ENCODE results near the gene TMEM270. TPM values are rescaled to one million over a fixed set of nuclear protein-coding genes. Genes with fewer than 3 reads are reported as not detected.

The TMEM270 gene
- total and polyA plus RNA-seq, 2 of the 8 experiments (the other 6 are each of a cell fraction or from before 2014, with no cell fraction given) = 0.26 TPM; not detected in 1

DNA sequence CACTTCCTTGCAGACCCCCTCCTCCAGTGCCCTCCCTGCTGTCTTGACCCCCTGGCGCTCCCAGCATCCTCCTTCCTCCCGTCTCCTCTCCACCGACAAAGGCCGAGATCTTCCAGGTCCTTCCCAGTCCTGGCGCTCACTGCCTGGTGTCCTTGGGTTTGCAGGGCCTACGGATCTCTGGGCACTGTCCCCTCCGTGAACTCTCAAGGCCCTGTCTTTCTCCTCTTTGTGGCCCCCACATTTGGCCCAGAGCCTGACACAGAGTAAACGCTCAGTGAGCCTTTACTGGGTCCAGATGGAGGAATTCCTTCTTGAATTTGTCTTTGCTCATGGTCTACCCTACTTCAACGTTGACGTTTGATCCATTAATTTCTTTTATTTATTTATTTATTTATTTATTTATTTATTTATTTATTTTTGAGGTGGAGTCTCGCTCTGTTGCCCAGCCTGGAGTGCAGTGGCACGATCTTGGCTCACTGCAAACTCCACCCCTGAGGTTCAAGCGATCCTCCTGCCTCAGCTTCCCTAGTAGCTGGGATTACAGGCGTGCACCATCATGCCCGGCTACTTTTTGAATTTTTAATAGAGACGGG lies 29.7 kb downstream of the TMEM270 start:
- no peaks in the 10 kb centered on the region for H3K36me3 ChIP-seq (ENCODE audit: control insufficient read depth in 2 of 4, insufficient read depth in 4 of 4, low read length in 3 of 4)
- DNase-seq (ENCODE audit: low read depth in 1 of 2, low spot score in 2 of 2) (no peak), FAIRE-seq (no peak)
- no peak overlapping the region for H4K8ac ChIP-seq (ENCODE audit: extremely low read depth, insufficient read depth, low read length)
- H2AK5ac ChIP-seq (ENCODE audit: low read depth, low read length) = no peak overlapping the region
- no peak overlapping the region for H4K5ac ChIP-seq (ENCODE audit: insufficient read length, low read depth, low read length)
- H3K27me3 ChIP-seq (replicated peaks in 1 of 4; ENCODE audit: control insufficient read depth in 3 of 4, extremely low read depth in 1 of 4, insufficient read depth in 3 of 4, low read length in 3 of 4) = no peaks in the 10 kb centered on the region
- H2BK20ac ChIP-seq (ENCODE audit: low read length) = no peak overlapping the region
- no peak overlapping the region for H3K14ac ChIP-seq (ENCODE audit: insufficient read length)
- H2AFZ ChIP-seq (ENCODE audit: low read length) = no peak overlapping the region
- no peaks in the 10 kb centered on the region for H4K20me1 ChIP-seq (replicated peaks in 1 of 2; ENCODE audit: control insufficient read depth in 1 of 2, insufficient read depth in 2 of 2, low read length in 2 of 2)
- peaks cover 2 to 3% of the 10 kb centered on the region in 2 experiments; a peak in 1 of 4 replicates for H3K9me3 ChIP-seq (ENCODE audit: insufficient read depth in 2 of 2, low read depth in 1 of 2, low read length in 1 of 2)
- ChIA-PET CTCF (ENCODE audit: partially characterized antibody) (interaction anchor here (1.1 to 2.1 kb wide), 10 partner anchors 9 to 289 kb away, joined by 3 to 12 read pairs (median 5); partner anchors contain the start of gene ELN), POLR2A (ENCODE audit: partially characterized antibody) (no interaction called here)
- no peak overlapping the region for H2BK120ac ChIP-seq (replicated peaks; ENCODE audit: low read depth, low read length)
- no peak overlapping the region for H3K23ac ChIP-seq (ENCODE audit: insufficient read length)
- H3K27ac ChIP-seq (ENCODE audit: low read depth, low read length) = no peak overlapping the region
- 0 out of 2 replicates have a peak overlapping the region, but pooled peaks have one; percentile 9 for H2BK5ac ChIP-seq (ENCODE audit: low read depth, low read length)
- WGBS, 2 experiments (ENCODE audit: extremely low coverage in 1 of 2, insufficient coverage in 1 of 2, insufficient read length in 1 of 2, insufficient replicate concordance in 2 of 2, low coverage in 1 of 2, low lambda C conversion rate in 2 of 2, missing lambda C conversion rate in 1 of 2) = 92% methylated on average over 16 of the region's 16 CpGs; no CpG with 5 or more reads in 1 of the 2 experiments
- H3K23me2 ChIP-seq (ENCODE audit: low read depth, low read length) = no peaks in the 10 kb centered on the region
- no peak overlapping the region for H3K4ac ChIP-seq (replicated peaks; ENCODE audit: insufficient read length, low read depth, low read length)
- no peak overlapping the region for H3K56ac ChIP-seq (replicated peaks; ENCODE audit: insufficient read length, low read depth, low read length)
- H2BK15ac ChIP-seq (ENCODE audit: low read length) = no peak overlapping the region
- no peak overlapping the region for H3K4me2 ChIP-seq (ENCODE audit: insufficient read depth in 1 of 2, low read depth in 2 of 2, low read length in 2 of 2)
- H3K18ac ChIP-seq (ENCODE audit: extremely low read depth, low read length) = no peak overlapping the region
- H3K9ac ChIP-seq (replicated peaks in 1 of 4; ENCODE audit: extremely low read depth in 1 of 4, low read depth in 3 of 4, low read length in 3 of 4) = no peak overlapping the region
- H4K91ac ChIP-seq (replicated peaks; ENCODE audit: insufficient read length, low read length) = no peak overlapping the region
- H2BK12ac ChIP-seq (ENCODE audit: low read depth, low read length) = peak overlapping the region; percentile 68; the same call in 1 of the 2 replicates
- TF ChIP-seq TCF12 (IDR thresholded peaks at IDR 0.05; ENCODE audit: low read depth, low read length) (no peak), SIX5 (IDR thresholded peaks at IDR 0.05; ENCODE audit: low read depth, low read length) (no peak), SP4 (IDR thresholded peaks at IDR 0.05; ENCODE audit: low read length) (no peak), SRF (IDR thresholded peaks at IDR 0.05; ENCODE audit: low read depth, low read length) (no peak)
- H3K79me2 ChIP-seq (ENCODE audit: control insufficient read depth in 1 of 2, insufficient read depth in 2 of 2, low read length in 2 of 2) = no peaks in the 10 kb centered on the region
- H3K79me1 ChIP-seq (ENCODE audit: low read depth, low read length) = no peaks in the 10 kb centered on the region
- peaks cover 0 to 4% (median 0%) of the 10 kb centered on the region in 4 experiments; a peak in 3 of 7 replicates for H3K4me1 ChIP-seq (replicated peaks in 1 of 4; ENCODE audit: control insufficient read depth in 3 of 4, insufficient read depth in 4 of 4, low read length in 3 of 4)
- no peak overlapping the region for H3K4me3 ChIP-seq (ENCODE audit: extremely low read depth in 1 of 4, insufficient read depth in 2 of 4, low read depth in 3 of 4, low read length in 4 of 4)
